GM15510 (cell line): ENCODE results near the gene ACSL6.

Source experiments
- POLR2A ChIP-seq: IDR thresholded peaks from 3 replicates; pipeline ENCODE4 v1.6.1; 2011; ENCODE audit warnings: borderline replicate concordance; ENCODE audit not compliant: insufficient read length; ENCODE audit errors: extremely low read depth

ACSL6 gene

DNA sequence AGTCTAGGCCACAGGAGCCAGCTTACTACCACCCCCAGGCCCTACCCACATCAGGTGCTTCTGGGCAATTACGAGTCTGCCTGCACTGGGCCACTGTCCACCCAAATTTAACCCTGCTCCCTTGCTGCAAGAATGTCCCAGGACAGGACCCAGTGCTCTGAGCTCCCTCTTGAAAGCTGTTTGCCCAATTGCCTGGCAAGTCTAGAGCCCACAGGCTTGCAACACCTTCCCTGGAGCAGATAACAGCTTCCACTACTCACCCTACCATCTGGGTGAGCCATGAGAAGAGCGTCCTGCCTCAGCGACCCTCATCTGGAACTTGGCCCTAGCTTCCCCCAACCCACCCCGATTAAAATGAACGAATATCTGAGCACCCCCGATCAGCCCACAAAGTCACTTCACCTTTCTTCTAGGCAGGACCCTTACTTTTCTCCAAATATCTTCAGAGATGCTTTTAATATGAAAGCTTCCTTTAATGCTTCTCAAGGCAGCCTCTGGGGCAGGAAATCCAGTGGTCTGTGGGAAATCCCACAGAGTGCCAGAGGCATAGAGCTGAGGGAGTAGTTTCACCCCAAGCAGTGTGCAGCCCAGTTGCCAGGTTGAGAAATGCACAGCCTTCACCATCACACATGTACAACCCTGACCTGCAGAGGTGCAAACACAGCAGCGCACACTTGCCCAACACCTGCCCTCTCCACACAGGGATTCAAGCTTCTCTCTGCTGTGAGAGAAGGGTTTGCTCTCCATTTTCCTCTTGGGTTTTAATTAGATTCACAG is 10.6 kb downstream of the ACSL6 start:
- TF ChIP-seq POLR2A, result no peak

DNA sequence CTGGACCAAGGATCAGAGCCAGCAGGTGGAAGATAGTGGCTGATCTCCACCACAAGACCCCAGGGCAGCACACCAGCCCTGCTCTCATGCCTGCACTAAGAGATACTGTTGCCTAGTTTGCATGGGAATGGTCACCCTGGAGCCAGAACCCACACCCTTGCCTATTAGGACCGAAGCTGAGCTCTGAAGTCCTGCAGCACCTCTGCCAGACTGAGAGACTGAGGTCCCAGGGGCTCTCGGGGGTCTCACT is 11.3 kb downstream of the ACSL6 start:
- no peak for TF ChIP-seq POLR2A

DNA sequence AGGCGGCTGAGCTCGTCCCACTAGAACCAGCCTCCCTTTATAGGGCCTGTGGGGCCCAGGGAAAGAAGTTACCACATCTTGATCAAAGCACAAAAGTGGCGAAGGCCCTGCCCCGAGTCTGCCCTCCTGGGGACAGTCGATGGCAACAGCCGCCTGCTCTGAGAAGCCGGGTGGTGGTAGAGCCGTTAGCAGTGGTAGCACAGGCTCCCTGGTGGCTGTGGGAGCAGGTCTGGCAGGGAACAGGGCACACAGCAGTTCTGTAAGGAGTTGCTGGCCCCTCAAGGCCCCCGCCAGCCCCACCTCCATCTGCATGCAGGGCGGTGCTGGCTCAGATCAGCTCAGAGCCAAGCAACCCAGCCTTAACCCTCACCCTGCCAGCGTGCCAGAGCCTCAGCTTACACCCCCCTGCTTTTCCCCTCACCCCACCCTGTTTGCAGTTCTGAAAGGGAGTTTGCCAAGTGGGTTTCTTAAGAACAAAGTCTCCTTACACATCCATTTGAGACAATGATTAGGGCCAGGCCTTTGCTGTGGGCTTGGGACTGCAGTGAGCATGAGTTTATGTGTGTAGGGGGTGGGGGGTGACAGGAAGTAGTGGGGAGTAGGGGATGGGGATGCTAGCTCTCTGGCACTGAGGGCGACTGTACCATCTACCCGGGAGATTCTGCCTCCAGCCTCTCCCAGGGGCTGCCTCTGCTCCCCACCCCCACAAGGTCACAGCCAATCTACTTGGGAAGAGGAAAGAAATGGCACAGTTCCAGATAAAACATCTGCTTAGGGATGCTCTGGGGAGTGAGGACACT is 11.8 kb downstream of the ACSL6 start:
- TF ChIP-seq POLR2A, result no peak

DNA sequence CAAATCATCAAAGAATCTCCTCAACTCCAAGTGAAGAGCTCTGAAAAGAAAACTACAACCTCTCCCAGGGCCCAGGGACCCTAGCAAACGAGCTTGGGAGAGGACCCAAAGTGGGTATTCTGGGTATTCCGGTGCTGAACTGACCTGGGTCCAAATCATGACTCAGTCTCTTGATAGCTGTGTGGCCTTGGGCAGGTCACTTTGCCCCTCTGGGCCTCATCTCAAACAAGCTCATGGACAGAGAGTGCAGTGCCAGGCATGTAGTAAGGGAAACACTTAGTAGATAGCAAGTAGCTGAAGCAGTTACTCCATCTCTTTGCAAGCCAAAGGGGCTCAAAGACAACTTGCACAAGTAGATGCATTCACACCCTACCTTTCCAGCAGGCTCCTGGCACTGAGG is 12.4 kb downstream of the ACSL6 start:
- TF ChIP-seq POLR2A, result no peak

DNA sequence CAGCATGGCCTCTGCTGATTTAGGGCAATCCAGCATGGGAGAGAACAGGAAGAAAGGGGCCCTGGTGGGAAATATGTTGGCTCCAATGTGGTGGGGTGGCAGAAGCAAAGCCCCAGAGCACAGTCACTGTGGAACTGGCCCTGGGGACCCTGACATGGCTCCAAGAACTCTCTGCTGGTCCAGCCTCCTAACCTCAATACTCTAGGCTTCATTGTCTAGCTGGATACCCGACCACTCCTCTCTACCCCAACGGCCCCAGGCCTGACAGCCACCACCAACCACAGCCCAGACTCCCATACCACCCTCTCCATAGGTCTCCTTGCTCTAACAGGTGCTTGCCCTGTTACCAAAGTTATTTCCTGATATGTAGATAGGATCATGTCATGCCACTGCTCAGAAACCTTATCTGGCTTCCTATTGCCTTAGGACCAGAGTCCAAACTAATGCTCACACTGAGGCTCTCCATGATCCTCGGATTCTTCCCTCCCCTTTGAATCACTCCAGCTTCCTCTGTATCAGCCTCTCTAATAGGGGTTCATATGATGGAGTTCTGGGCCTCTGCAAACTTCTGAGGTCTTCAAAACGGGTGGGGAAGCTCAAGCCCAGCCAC is 12.9 kb downstream of the ACSL6 start:
- TF ChIP-seq POLR2A, result no peak

DNA sequence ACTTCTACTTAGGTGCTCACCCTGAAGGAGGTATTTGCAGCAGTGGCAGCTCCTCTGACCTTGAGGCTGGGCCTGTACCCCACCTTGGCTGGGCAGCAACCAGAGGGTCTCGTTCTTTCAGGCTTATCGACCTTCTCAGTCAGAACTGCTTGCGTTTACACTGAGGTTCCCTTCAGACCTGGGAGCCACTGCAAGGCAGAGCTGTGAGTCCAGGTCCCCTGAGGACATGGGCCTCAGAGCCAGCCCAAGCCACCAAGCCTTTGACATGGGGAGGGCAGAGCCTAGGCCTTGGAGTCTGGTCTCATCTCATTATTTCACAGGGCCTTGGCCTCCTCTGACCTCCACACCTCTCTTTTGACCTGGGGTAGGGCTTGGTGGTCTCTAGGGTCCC is 13.7 kb downstream of the ACSL6 start:
- no peak for TF ChIP-seq POLR2A

DNA sequence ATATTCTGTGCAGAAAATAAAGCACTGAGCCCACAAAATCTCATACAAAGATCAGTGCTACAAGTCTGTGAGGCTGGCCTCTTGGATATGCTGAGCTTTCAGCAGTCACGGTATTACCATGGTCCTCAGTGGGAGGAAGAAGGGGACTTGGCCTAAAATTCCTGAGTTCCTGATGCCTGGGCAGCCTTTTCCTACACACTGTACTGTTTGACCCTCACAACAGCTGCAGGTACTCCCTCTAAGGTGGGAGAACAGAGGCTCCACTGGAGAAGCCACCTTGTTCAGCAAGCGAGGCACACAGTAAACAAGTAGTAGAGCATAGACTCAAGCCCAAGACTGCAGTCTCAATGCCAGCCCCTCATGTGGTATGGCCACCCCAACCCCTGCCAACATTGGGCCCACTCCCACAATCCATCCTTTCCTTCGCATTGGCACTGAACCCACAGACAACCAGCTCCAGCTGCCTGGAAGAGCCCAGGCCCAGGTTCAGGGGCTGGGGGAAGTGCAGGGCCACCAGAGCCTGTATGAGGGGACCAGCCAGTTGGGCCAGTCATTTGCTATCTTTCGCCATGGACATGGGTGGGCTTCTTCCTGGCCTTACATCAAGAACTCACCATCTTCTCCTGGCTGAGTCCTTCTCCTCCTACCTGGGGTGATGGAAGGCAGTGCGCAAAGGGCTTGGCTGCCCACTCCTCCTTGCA is 14.3 kb downstream of the ACSL6 start:
- TF ChIP-seq POLR2A, result no peak

DNA sequence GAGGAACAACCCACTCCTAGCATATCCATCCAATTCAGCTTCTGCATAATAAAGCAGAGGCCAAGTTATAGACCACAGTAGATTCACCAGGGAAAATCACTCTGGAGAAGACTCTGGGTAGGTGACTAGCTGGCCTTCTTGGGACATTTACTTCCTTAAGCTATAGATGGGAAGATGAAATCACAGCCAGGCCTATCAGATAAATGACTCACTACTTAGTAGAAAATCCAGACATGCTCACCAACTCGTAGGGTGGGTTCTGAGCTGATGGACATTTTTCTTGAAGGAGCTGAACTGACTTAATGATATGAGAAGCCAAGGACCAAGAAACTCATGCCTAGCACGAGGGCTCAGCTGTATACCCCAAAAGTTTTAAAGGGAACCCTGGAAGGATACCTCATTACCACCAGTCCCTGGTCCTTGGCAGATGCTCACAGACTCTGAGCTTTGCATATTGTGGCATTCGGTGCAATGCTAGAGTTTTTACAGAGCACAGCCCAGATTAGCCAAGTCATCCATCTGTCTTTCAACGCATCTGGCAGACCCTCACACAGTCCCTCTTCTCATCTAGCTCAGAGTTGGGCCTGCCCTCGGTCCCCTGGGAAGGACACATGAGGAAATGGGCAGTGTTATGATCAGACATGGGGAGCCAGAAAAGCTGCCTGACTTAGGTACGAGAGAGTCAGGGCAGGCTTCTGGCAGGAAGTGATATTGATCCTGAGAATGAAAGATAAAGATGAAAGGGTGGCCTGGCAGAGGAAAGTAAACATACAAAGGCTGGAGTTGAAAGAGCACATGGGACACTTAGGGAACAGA is 15.0 kb downstream of the ACSL6 start:
- TF ChIP-seq POLR2A, result no peak

DNA sequence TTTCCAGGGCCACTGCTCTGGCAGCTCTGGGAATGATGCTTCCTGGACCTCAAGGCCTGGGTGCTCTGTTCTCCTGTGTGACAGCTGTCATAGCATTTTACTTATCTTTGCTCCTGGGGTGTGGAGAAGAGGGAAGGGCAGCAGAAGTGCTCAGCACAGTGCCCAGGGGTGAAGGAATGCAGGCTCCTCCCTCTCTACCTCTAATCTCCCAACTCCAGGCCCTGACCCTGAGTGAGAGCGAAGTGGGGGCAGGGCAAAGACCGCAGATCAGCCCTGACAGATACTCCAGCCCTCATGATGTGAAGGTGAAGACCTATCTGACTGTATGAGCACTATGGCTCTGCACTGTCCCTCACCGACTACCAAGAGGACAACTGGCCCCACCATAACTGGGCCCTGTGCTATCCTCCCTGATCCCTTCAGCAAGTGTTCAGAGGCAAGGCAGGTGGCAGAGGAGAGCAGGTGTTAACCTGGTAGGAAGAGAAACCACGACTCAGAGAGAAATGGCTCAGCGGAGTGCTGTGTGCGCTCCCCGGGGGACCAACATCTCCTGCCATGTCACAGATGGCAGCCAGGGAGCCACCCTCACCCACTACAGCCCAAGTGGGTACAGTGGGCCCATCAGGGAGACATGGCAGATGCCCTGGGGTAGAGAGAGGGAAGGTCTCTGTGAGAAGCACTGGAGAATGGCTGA is 16.8 kb downstream of the ACSL6 start:
- TF ChIP-seq POLR2A, result no peak

DNA sequence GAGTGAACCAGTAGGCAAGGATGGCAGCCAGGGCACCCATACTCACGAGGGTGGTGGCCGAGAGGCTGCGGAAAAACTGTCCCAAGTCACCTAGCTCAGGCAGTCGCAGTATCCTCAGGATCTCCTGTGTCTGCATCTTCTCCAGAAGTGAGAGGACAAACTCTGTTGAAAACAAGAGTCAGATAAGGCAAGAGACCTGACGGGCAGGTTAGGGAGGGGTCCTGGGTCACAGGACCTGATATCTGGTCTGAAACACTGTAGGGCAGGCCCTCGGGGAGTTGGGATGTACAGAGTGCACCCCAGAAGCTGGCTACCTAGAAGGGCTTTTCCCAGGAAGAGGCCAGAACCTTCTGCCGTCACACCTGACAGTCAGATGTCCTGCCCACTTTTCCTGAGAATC is 17.4 kb downstream of the ACSL6 start:
- no peak for TF ChIP-seq POLR2A

DNA sequence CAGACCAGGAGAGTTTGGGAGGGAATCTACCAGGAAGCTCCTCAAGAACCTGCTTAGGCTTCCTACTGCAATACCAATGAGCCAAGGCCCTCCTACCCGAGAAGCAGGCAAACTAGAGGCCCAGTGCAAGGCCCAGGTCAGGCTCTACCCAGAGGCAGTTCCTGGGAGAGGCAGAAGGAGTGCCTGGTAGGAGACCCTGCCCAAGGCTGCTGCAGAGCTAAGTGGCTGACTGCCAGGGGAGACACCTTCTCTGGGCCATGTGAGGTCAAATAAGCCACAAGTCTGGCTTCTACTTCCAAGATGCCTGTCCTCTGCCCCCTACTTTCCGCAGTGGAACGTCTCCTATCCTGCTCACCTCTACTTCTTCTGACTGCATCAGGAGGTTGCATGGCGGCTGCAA is 17.8 kb downstream of the ACSL6 start:
- TF ChIP-seq POLR2A, result no peak

DNA sequence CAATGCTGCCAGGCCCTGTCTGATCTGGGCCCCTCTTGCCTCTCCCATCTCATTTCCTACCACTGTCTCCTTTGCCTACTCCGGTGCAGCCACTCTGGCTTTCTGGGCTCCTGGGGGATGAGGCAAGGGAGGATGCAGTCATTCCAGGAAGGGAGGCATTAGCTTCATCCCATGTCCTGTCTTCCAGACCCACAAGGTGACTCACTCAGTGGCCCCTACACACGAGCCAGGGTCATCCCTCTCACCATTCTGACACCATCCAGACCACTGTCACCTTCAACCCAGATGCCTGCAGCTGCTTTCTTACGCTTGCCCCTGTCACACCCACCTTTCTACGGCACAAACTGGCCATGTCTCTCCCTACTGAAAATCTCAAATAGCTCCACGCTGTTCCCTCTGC is 19.1 kb downstream of the ACSL6 start:
- TF ChIP-seq POLR2A, result no peak

DNA sequence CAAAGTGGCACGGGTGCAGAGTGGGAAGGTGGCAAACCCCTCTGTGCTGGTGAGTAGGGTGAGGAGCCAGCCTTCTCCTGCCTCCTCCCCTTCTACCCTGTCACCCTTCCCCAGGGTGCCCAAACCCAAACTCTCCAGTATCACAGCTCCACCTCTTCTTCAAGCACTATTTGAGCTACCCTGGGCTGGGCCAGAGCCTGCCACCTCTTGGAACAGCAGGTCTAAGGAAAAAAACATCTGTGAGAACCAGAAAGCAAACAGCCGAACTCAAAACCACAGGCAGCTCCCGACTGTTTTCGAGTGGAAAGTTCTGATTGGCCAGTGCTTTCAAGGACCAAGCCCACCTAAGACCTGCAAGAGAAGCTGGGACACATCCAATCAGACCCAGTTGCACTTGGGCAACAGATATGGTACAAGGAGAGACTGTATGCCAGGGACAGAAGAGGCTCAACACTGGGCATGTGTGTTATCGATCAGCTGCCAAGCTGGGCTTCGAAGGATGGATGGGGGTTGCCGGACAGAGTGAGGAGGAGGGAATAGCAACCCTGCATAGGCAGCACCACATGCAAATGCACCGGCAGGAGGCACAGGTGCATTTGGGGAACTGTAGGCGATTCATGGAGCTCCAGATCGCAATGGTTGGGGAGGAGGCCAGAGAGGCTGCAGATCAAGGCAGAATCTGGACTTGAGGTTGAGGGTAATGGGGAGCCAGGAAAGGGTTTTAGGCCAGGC is 19.7 kb downstream of the ACSL6 start:
- no peak for TF ChIP-seq POLR2A
